ENCODE data around the gene TEPSIN. TPM values are rescaled to one million over a fixed set of nuclear protein-coding genes. Genes with fewer than 3 reads are reported as not detected.

Gene TEPSIN
- polyA plus RNA-seq, 1 donor from 2014 or later, result 50.0 TPM

GRCh38 chr17:81231766-81232581, 6.9 kb downstream of the TEPSIN start:
- Histone ChIP-seq H3K9ac (ENCODE audit: low read length) (no peak overlapping the region), H3K9me2 (ENCODE audit: insufficient read depth, low read length) (no peaks in the 10 kb centered on the region), H3K9me3 (ENCODE audit: low read length) (no peaks in the 10 kb centered on the region), H3K27me3 (ENCODE audit: insufficient read depth, low read depth, low read length) (no peaks in the 10 kb centered on the region), H3K4me2 (ENCODE audit: low read length) (no peak overlapping the region), H2AFZ (ENCODE audit: low read depth, low read length) (no peak overlapping the region), H3K4me3 (ENCODE audit: low read length) (no peak overlapping the region), H4K20me1 (ENCODE audit: insufficient read depth) (no peaks in the 10 kb centered on the region), H3K27ac (ENCODE audit: low read length) (no peak overlapping the region), H3K36me3 (ENCODE audit: insufficient read depth, low read length) (peaks cover 4% of the 10 kb centered on the region), H3K79me2 (replicated peaks; ENCODE audit: insufficient read depth, low read length) (no peaks in the 10 kb centered on the region), H3F3A (ENCODE audit: insufficient read depth, low read length, poor library complexity, severe bottlenecking) (no peaks in the 10 kb centered on the region)
- TF ChIP-seq SMC3 (conservative IDR thresholded peaks at IDR 0.05; ENCODE audit: poor library complexity), result no peak
- no peak for TF ChIP-seq CTCF (IDR thresholded peaks at IDR 0.05; ENCODE audit: poor library complexity, severe bottlenecking)
- TF ChIP-seq EP300 (conservative IDR thresholded peaks at IDR 0.05; ENCODE audit: poor library complexity, severe bottlenecking), result no peak
- no peak for TF ChIP-seq POLR2AphosphoS5 (IDR thresholded peaks at IDR 0.05)
- TF ChIP-seq RAD21 (conservative IDR thresholded peaks at IDR 0.05), result no peak
- TF ChIP-seq MXI1 (conservative IDR thresholded peaks at IDR 0.05; ENCODE audit: poor library complexity, severe bottlenecking), result no peak

GRCh38 chr17:81231121-81231645, 7.7 kb downstream of the TEPSIN start:
- Histone ChIP-seq H3K27ac (ENCODE audit: low read length) (no peak overlapping the region), H3K27me3 (ENCODE audit: insufficient read depth, low read depth, low read length) (no peaks in the 10 kb centered on the region), H3F3A (ENCODE audit: insufficient read depth, low read length, poor library complexity, severe bottlenecking) (no peaks in the 10 kb centered on the region), H2AFZ (ENCODE audit: low read depth, low read length) (no peak overlapping the region), H3K4me2 (ENCODE audit: low read length) (no peak overlapping the region), H3K36me3 (ENCODE audit: insufficient read depth, low read length) (peaks cover 4% of the 10 kb centered on the region), H4K20me1 (ENCODE audit: insufficient read depth) (no peaks in the 10 kb centered on the region), H3K9me2 (ENCODE audit: insufficient read depth, low read length) (no peaks in the 10 kb centered on the region), H3K9ac (ENCODE audit: low read length) (no peak overlapping the region), H3K9me3 (ENCODE audit: low read length) (no peaks in the 10 kb centered on the region), H3K4me3 (ENCODE audit: low read length) (no peak overlapping the region), H3K79me2 (replicated peaks; ENCODE audit: insufficient read depth, low read length) (no peaks in the 10 kb centered on the region)
- no peak for TF ChIP-seq RAD21 (conservative IDR thresholded peaks at IDR 0.05)
- no peak for TF ChIP-seq CTCF (IDR thresholded peaks at IDR 0.05; ENCODE audit: poor library complexity, severe bottlenecking)
- no peak for TF ChIP-seq POLR2AphosphoS5 (IDR thresholded peaks at IDR 0.05)
- no peak for TF ChIP-seq EZH2 (IDR thresholded peaks at IDR 0.05; ENCODE audit: borderline replicate concordance, insufficient read depth, low read length, poor library complexity, severe bottlenecking)
- no peak for TF ChIP-seq REST (IDR thresholded peaks at IDR 0.05; ENCODE audit: borderline replicate concordance)
- no peak for TF ChIP-seq EP300 (conservative IDR thresholded peaks at IDR 0.05; ENCODE audit: poor library complexity, severe bottlenecking)
- no peak for TF ChIP-seq TAF1 (IDR thresholded peaks at IDR 0.05; ENCODE audit: low read depth)
- TF ChIP-seq SMC3 (conservative IDR thresholded peaks at IDR 0.05; ENCODE audit: poor library complexity), result no peak
- TF ChIP-seq MXI1 (conservative IDR thresholded peaks at IDR 0.05; ENCODE audit: poor library complexity, severe bottlenecking), result no peak
